Panc1 (cell line): ENCODE data around the gene CMTM8. TPM values are rescaled to one million over a fixed set of nuclear protein-coding genes. Genes with fewer than 3 reads are reported as not detected.

Experiments
- ATAC-seq: fragments of 200-7000 bp; cut with Tn5 transposase; 2 replicates; pipeline ENCODE4 v1.9.1; 2020; ENCODE audit warnings: mild to moderate bottlenecking, moderate library complexity
- BruUV-seq: library from RNA; stranded (reverse); fragments of 400-500 nt; replicated peaks from 2 replicates; lab custom pipeline; 2021; lab: Mats Ljungman, UMichigan
- CTCF ChIA-PET: fragments of 300-600 bp; sonication (Branson Sonifier 250); formaldehyde crosslinking; loops from one replicate; lab custom pipeline; 2022; ENCODE audit warnings: antibody characterized with exemption; lab: Charles Lee
- POLR2A ChIA-PET: fragments of 300-600 bp; sonication (Branson Sonifier 250); formaldehyde crosslinking; loops from one replicate; lab custom pipeline; 2022; ENCODE audit warnings: antibody characterized with exemption; lab: Charles Lee
- DNase-seq: peaks from one replicate; pipeline ENCODE4 v3.0.0-alpha.2; 2010; ENCODE audit warnings: low read depth, low spot score
- H3K27ac ChIP-seq: 2 replicates; pipeline ENCODE4 v1.5.1; 2011; ENCODE audit warnings: mild to moderate bottlenecking, low read length, inconsistent platforms
- H3K27me3 ChIP-seq: fragments of 200-500 bp; sonication (Bioruptor generic); 2 replicates; pipeline ENCODE4 v1.6.0; 2014; ENCODE audit warnings: low read length, inconsistent platforms; ENCODE audit not compliant: control insufficient read depth, insufficient read depth
- H3K36me3 ChIP-seq: fragments of 200-500 bp; sonication (Bioruptor generic); 2 replicates; pipeline ENCODE4 v1.5.1; 2014; ENCODE audit warnings: inconsistent platforms, mild to moderate bottlenecking, low read length, moderate library complexity; ENCODE audit not compliant: control insufficient read depth, insufficient read depth
- H3K4me1 ChIP-seq: 2 replicates; pipeline ENCODE4 v1.5.1; 2011; ENCODE audit warnings: inconsistent platforms, mild to moderate bottlenecking, low read length, moderate library complexity; ENCODE audit not compliant: control insufficient read depth, insufficient read depth
- H3K4me3 ChIP-seq, 2 experiments: 2 replicates each; pipeline ENCODE4 v1.5.1; 2011 to 2012; ENCODE audit warnings: low read depth in 2 of 2, low read length in 2 of 2, mild to moderate bottlenecking in 2 of 2, inconsistent platforms in 1 of 2, moderate library complexity in 1 of 2
- H3K9me3 ChIP-seq: fragments of 200-500 bp; sonication (Bioruptor generic); 2 replicates; pipeline ENCODE4 v1.5.1; 2014; ENCODE audit warnings: low read depth, mild to moderate bottlenecking, inconsistent platforms, low read length, moderate library complexity; ENCODE audit not compliant: control insufficient read depth, insufficient read depth
- POLR2AphosphoS5 ChIP-seq: IDR thresholded peaks from 2 replicates; pipeline ENCODE4 v1.6.1; 2012; ENCODE audit warnings: mild to moderate bottlenecking, low read depth, low read length, moderate library complexity
- SIN3A ChIP-seq: IDR thresholded peaks from 2 replicates; pipeline ENCODE4 v1.6.1; 2012; ENCODE audit warnings: low read depth, mild to moderate bottlenecking, low read length, moderate library complexity, borderline replicate concordance; ENCODE audit not compliant: insufficient read depth
- TCF7L2 ChIP-seq: IDR thresholded peaks from 2 replicates; pipeline ENCODE4 v1.6.1; 2011; ENCODE audit warnings: mild to moderate bottlenecking, low read depth, low read length, inconsistent platforms
- in situ Hi-C: cut with HindIII; loops from 2 replicates; pipeline ENCODE4 v1.10.0; 2016; ENCODE audit warnings: low sequenced_read_pairs, low pct_unique_long_range_greater_than_20kb
- intact Hi-C: fragments of 100-400 bp; cut with micrococcal nuclease; formaldehyde crosslinking; loops from one replicate; pipeline ENCODE4 v1.10.0; 2022; ENCODE audit not compliant: unreplicated experiment
- total RNA-seq: library from RNA; stranded (reverse); gene quantifications from one replicate; pipeline ENCODE4 v1.2.1, GENCODE V29; 2021; ENCODE audit not compliant: unreplicated experiment
- TF ChIP-seq, protein P1 (sequence below), 2 experiments: IDR thresholded peaks; 2 replicates each; pipeline ENCODE4 v1.6.1; 2011 to 2012; ENCODE audit warnings: low read depth in 2 of 2, control low read depth in 1 of 2, low read length in 1 of 2, mild to moderate bottlenecking in 1 of 2, moderate library complexity in 1 of 2; ENCODE audit not compliant: insufficient read depth in 1 of 2
- TF ChIP-seq, protein P2 (sequence below): fragments of 450-650 bp; IDR thresholded peaks from 2 replicates; pipeline ENCODE4 v1.5.1; 2017; ENCODE audit warnings: mild to moderate bottlenecking

CMTM8 gene
- total RNA-seq, 1 experiment from 2014 or later = 9.8 TPM

DNA sequence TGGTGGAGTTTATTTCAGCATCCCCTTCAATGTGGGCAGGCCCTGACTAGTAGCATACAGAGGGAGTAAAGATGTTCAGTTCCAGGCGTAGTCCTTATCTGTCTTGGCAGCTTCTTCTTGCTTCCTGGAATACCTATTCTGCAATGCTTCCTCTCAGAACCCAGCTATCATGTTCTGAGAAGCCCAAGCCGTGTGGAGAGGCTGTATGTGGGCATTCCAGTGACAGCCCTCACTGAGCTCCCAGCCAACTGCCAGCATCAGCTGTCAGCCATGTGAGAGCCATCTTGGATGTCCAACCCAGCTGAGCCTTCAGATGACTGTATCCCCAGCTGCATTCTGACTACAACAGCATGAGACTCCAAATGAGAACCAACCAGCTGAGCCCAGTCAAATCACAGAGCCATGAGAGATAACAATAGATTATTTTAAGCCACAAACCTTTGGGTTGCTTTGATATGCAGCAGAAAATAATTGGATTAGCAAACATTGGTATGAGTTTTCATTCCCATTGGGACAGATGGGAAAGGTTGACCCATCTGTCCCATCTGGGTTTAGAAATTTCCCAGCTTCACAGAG, 144.7 kb downstream of the CMTM8 start:
- Histone ChIP-seq H3K9me3 (no peaks in the 10 kb centered on the region), H3K27me3 (no peaks in the 10 kb centered on the region), H3K4me1 (no peaks in the 10 kb centered on the region), H3K36me3 (no peaks in the 10 kb centered on the region), H3K4me3 (no peak overlapping the region), H3K27ac (no peak overlapping the region)
- intact Hi-C loops (no loop called here), in situ Hi-C loops (no loop called here)
- TF ChIP-seq POLR2AphosphoS5 = no peak
- TF ChIP-seq SIN3A = no peak
- TF ChIP-seq, protein P1, sequence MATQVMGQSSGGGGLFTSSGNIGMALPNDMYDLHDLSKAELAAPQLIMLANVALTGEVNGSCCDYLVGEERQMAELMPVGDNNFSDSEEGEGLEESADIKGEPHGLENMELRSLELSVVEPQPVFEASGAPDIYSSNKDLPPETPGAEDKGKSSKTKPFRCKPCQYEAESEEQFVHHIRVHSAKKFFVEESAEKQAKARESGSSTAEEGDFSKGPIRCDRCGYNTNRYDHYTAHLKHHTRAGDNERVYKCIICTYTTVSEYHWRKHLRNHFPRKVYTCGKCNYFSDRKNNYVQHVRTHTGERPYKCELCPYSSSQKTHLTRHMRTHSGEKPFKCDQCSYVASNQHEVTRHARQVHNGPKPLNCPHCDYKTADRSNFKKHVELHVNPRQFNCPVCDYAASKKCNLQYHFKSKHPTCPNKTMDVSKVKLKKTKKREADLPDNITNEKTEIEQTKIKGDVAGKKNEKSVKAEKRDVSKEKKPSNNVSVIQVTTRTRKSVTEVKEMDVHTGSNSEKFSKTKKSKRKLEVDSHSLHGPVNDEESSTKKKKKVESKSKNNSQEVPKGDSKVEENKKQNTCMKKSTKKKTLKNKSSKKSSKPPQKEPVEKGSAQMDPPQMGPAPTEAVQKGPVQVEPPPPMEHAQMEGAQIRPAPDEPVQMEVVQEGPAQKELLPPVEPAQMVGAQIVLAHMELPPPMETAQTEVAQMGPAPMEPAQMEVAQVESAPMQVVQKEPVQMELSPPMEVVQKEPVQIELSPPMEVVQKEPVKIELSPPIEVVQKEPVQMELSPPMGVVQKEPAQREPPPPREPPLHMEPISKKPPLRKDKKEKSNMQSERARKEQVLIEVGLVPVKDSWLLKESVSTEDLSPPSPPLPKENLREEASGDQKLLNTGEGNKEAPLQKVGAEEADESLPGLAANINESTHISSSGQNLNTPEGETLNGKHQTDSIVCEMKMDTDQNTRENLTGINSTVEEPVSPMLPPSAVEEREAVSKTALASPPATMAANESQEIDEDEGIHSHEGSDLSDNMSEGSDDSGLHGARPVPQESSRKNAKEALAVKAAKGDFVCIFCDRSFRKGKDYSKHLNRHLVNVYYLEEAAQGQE (IDR thresholded peaks at IDR 0.05; ENCODE audit: insufficient read depth in 1 of 2, low read depth in 2 of 2, low read length in 1 of 2) = no peak
- no peak for TF ChIP-seq TCF7L2
- TF ChIP-seq, protein P2, sequence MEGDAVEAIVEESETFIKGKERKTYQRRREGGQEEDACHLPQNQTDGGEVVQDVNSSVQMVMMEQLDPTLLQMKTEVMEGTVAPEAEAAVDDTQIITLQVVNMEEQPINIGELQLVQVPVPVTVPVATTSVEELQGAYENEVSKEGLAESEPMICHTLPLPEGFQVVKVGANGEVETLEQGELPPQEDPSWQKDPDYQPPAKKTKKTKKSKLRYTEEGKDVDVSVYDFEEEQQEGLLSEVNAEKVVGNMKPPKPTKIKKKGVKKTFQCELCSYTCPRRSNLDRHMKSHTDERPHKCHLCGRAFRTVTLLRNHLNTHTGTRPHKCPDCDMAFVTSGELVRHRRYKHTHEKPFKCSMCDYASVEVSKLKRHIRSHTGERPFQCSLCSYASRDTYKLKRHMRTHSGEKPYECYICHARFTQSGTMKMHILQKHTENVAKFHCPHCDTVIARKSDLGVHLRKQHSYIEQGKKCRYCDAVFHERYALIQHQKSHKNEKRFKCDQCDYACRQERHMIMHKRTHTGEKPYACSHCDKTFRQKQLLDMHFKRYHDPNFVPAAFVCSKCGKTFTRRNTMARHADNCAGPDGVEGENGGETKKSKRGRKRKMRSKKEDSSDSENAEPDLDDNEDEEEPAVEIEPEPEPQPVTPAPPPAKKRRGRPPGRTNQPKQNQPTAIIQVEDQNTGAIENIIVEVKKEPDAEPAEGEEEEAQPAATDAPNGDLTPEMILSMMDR = no peak
- no peak for ATAC-seq
- ChIA-PET CTCF (interaction anchor here (0.7 kb wide), 1 partner anchor 8 kb away, joined by 3 read pairs; no protein-coding TSS in a partner anchor), POLR2A (interaction anchor here (0.6 kb wide), 1 partner anchor 35 kb away, joined by 5 read pairs; no protein-coding TSS in a partner anchor)
- no peak for DNase-seq
- BruUV-seq = no TSS peak

DNA sequence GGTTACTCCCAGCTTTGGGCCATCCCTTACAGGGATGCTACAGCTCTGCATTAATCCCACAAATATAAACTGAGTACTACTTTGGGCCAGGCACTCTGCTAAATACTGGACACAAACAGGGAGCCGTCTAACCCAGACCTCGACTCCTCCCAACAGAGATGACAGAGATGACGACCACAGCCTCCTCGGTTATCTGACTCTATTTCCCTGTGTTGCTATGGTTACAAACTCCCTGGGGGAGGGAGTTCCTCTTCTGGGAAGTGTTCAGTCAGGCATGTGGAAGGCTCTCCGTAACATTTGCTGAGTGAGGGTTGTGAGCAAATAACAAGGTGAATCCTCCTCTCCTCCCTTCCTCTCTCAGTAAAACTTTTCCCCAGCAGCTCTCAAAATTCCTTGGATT, 146.5 kb downstream of the CMTM8 start:
- TF ChIP-seq SIN3A (no peak), POLR2AphosphoS5 (no peak), TCF7L2 (no peak)
- TF ChIP-seq, protein P2 = no peak
- TF ChIP-seq, protein P1 (IDR thresholded peaks at IDR 0.05; ENCODE audit: insufficient read depth in 1 of 2, low read depth in 2 of 2, low read length in 1 of 2) = no peak
- H3K27me3 ChIP-seq = no peaks in the 10 kb centered on the region
- in situ Hi-C loops = no loop called here
- DNase-seq (no peak), ATAC-seq (no peak)
- ChIA-PET POLR2A (no interaction called here), CTCF (no interaction called here)
- intact Hi-C loops = no loop called here
- BruUV-seq = no TSS peak
- H3K4me1 ChIP-seq = no peaks in the 10 kb centered on the region
- no peaks in the 10 kb centered on the region for H3K9me3 ChIP-seq
- H3K4me3 ChIP-seq = no peak overlapping the region
- H3K36me3 ChIP-seq = no peaks in the 10 kb centered on the region
- H3K27ac ChIP-seq = no peak overlapping the region
